ENCODE data around the gene TMEM156.

TMEM156 gene

DNA sequence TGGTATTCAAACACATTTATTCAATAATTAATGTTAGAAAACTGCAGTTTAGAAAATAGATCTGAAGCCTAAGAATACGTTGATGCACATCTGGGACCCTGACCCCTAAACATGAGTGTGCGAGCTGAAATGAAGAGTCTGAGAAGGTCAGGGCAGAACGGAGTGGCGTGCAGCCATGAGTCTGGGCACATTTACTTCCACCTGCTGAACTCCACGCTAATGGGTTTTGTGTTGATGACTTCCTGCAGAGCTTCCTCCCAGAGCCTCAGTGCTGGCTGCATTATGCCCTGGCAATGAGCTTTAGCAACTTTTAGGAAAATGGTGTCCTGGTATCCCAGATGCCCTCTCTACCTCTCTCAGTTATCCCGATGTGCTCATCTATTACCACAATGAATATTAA lies 111.5 kb downstream of the TMEM156 start:
- no peak for DNase-seq

DNA sequence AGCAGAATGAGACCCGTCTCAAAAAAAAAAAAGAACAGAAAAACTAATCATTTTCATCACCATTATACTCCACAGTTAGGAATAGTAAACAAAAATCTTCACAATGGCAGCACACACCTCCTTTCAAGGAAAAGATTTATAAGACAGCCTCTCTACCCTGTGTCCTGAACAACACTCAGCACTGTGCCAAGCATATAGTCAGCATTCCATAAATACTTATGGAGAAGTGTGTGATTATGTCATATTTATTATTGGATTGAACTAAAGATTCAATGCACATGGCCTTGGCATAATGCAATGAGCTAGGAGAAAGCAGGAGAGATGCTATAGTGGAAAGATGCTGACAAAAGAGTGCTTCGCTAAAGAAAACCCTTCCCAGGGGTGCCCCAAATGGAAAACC lies 112.0 kb downstream of the TMEM156 start:
- DNase-seq, result no peak

DNA sequence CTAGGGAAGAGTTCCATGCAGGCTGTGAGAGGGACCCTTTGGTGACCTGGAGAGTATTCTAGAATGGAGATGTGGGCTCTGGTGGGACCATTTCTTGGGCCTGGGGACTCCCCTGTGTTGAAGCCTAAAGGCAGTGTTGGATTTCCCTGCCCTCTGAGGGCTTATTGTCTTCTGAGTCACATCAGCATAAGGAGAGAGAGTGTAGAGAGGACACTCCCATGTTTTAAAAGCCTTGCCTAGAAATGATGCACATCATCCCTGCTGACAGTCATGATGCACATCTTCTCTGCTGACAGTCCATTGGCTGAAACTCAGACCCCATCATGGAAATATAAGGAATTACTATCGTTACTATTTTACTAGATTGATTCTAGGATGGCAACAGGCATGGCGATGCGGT lies 112.7 kb downstream of the TMEM156 start:
- no peak for DNase-seq

DNA sequence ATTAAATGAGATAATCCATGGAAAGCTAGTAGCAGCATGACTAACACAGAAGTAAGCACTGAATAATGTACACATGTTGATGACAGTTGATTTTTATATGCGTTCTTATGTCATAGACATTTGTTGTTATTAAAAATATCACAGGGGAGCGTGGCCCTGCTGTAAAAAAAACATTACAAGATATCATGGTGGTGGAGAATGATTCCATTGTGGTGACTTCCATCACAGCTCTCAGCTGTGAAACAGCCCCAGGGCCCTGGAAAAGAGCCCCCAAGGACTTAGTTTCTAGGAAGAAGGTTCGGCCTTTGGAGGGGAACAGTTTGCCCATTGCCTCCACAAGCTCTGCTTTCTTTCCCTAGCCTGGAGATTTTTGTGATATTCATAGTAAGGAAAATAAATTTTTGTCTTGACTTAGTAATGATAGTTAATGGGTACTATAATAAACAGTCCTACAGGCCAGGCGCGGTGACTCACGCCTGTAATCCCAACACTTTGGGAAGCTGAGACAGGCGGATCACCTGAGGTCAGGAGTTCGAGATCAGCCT lies 114.7 kb downstream of the TMEM156 start:
- DNase-seq, result no peak
